Cardiac muscle cell (in vitro differentiated cells and primary cell): Measurements from ENCODE around the gene CLP1. TPM values are rescaled to one million over a fixed set of nuclear protein-coding genes. Genes with fewer than 3 reads are reported as not detected.
"Not testable (repeated sequence)": the region's sequence is repeated elsewhere in the genome, so short reads cannot be mapped to it uniquely, and the experiment has no call there.

Source experiments
- DNase-seq, 2 donors: peaks; one replicate each; pipeline versions ENCODE4 v3.0.0 to v3.0.0-alpha.2; 2010 to 2017; ENCODE audit warnings: low read depth in 1 of 2, low spot score in 1 of 2
- H3K27ac ChIP-seq: fragments of 200-600 bp; sonication (generic); 2 replicates; pipeline ENCODE4 v1.5.1; 2016
- H3K27me3 ChIP-seq: fragments of 200-600 bp; sonication (generic); 2 replicates; pipeline ENCODE4 v1.6.0; 2016; ENCODE audit warnings: control low read depth
- H3K36me3 ChIP-seq: fragments of 200-600 bp; sonication (generic); 2 replicates; pipeline ENCODE4 v1.5.1; 2016; ENCODE audit warnings: control low read depth
- H3K4me1 ChIP-seq: fragments of 200-600 bp; sonication (generic); 2 replicates; pipeline ENCODE4 v1.8.1; 2017; ENCODE audit warnings: low read depth, mild to moderate bottlenecking, mixed run types
- H3K4me3 ChIP-seq: fragments of 200-600 bp; sonication (generic); 2 replicates; pipeline ENCODE4 v1.5.1; 2016; ENCODE audit warnings: mild to moderate bottlenecking
- H3K9me3 ChIP-seq: fragments of 200-600 bp; sonication (generic); 2 replicates; pipeline ENCODE4 v1.5.1; 2017; ENCODE audit warnings: low read depth, mild to moderate bottlenecking, control low read depth
- CTCF ChIP-seq: IDR thresholded peaks from 2 replicates; pipeline ENCODE4 v1.5.1; 2012; ENCODE audit warnings: low read depth, mild to moderate bottlenecking, low read length
- polyA plus RNA-seq: library from polyadenylated mRNA; unstranded; fragments of >200 nt; fragmentation: Nextera tagmentation; extraction: Ambion mirVana; gene quantifications from 2 replicates; pipeline ENCODE4 v1.2.1, GENCODE V29; 2016
- total RNA-seq: library from RNA; depleted of rRNA; stranded (reverse); fragments of >200 nt; gene quantifications from 2 replicates; pipeline ENCODE4 v1.2.3, GENCODE V29; 2016

The CLP1 gene
- total and polyA plus RNA-seq, 2 experiments from 2014 or later: 16.5 to 17.9 TPM

- H3K27me3 ChIP-seq: no peaks in the 10 kb centered on the region
- peaks cover 36% of the 10 kb centered on the region for H3K36me3 ChIP-seq
- no peaks in the 10 kb centered on the region for H3K9me3 ChIP-seq
- peak overlapping the region; percentile 34 for H3K27ac ChIP-seq
- DNase-seq: no peak
- TF ChIP-seq CTCF: no peak
- H3K4me3 ChIP-seq: no peak overlapping the region
- H3K4me1 ChIP-seq: no peaks in the 10 kb centered on the region
Observed at GRCh38 chr11:57703341-57703740, 45.8 kb downstream of the CLP1 start.

- Histone ChIP-seq H3K9me3 (no peaks in the 10 kb centered on the region), H3K4me3 (no peak overlapping the region), H3K27ac (no peak overlapping the region), H3K27me3 (no peaks in the 10 kb centered on the region), H3K36me3 (peaks cover 21% of the 10 kb centered on the region), H3K4me1 (no peaks in the 10 kb centered on the region)
- no peak for DNase-seq
- TF ChIP-seq CTCF: no peak
Observed at GRCh38 chr11:57704932-57705331, 47.4 kb downstream of the CLP1 start.

- Histone ChIP-seq H3K36me3 (peaks cover 19% of the 10 kb centered on the region), H3K27ac (peak overlapping the region; percentile 17)
- H3K9me3 ChIP-seq, H3K4me1 ChIP-seq, H3K4me3 ChIP-seq, DNase-seq, H3K27me3 ChIP-seq: not testable (repeated sequence)
Observed at GRCh38 chr11:57705432-57705831, 47.9 kb downstream of the CLP1 start.

DNA sequence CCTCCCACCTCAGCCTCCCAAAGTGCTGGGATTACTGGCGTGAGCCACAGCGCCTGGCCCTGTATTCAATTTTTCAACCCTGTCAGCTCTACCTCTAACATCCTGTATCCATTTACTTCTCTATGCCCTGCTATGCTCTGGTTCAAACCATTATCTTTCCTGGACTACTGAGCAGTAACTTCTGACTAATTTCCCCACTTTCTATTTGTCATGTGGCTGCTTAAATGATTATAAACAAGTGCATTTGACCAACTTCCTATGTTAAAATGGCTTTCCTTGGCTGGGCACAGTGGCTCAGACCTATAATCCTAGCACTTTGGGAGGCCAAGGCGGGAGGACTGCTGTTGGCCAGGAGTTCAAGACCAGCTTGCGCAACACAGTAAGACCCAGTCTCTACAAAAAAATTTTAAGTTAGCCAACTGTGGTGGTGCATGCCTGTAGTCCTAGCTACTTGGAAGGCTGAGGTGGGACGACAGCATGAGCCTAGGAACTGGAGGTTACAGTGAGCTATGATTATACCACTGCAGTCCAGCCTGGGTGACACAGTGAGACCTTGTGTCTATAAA is 52.3 kb downstream of the CLP1 start:
- H3K4me1 ChIP-seq: peaks cover 15% of the 10 kb centered on the region
- H3K9me3 ChIP-seq: no peaks in the 10 kb centered on the region
- no peak for TF ChIP-seq CTCF
- no peaks in the 10 kb centered on the region for H3K36me3 ChIP-seq
- H3K27me3 ChIP-seq: no peaks in the 10 kb centered on the region
- no peak for DNase-seq
- H3K4me3 ChIP-seq: no peak overlapping the region
- H3K27ac ChIP-seq: no peak overlapping the region

Other genes starting within 250 kb of the CLP1 start
- gene SLC43A3, start 230.6 kb upstream of the CLP1 start, total RNA-seq: 1.7 and 1.9 TPM in 2 replicates
- 5.8 and 6.8 TPM in 2 replicates for gene SLC43A3, start 230.6 kb upstream of the CLP1 start, polyA plus RNA-seq
- gene RTN4RL2, start 197.2 kb upstream of the CLP1 start, total RNA-seq: 0.09 and 0.11 TPM in 2 replicates
- gene RTN4RL2, start 197.2 kb upstream of the CLP1 start, polyA plus RNA-seq: 0.61 and 1.3 TPM in 2 replicates
- gene SLC43A1, start 142.1 kb upstream of the CLP1 start, total RNA-seq: 13.3 and 24.6 TPM in 2 replicates
- gene SLC43A1, start 142.1 kb upstream of the CLP1 start, polyA plus RNA-seq: 11.2 and 23.7 TPM in 2 replicates
- 32.6 and 45.1 TPM in 2 replicates for gene TIMM10, start 127.0 kb upstream of the CLP1 start, total RNA-seq
- gene TIMM10, start 127.0 kb upstream of the CLP1 start, polyA plus RNA-seq: 57.3 and 64.7 TPM in 2 replicates
- gene SMTNL1, start 120.2 kb upstream of the CLP1 start, total RNA-seq: 0.11 TPM in 1 of 2 replicates, not detected in the other
- 0.47 and 0.89 TPM in 2 replicates for gene SMTNL1, start 120.2 kb upstream of the CLP1 start, polyA plus RNA-seq
- 113 and 129 TPM in 2 replicates for gene UBE2L6, start 90.1 kb upstream of the CLP1 start, total RNA-seq
- gene UBE2L6, start 90.1 kb upstream of the CLP1 start, polyA plus RNA-seq: 158 and 231 TPM in 2 replicates
- gene SERPING1, start 60.1 kb upstream of the CLP1 start, total RNA-seq: 42.8 and 51.9 TPM in 2 replicates
- 80.7 and 123 TPM in 2 replicates for gene SERPING1, start 60.1 kb upstream of the CLP1 start, polyA plus RNA-seq
- gene YPEL4, start 7.8 kb upstream of the CLP1 start, total RNA-seq: 0.70 and 1.3 TPM in 2 replicates
- gene YPEL4, start 7.8 kb upstream of the CLP1 start, polyA plus RNA-seq: 1.1 and 2.1 TPM in 2 replicates
- gene ZDHHC5, start 10.4 kb downstream of the CLP1 start, total RNA-seq: 30.9 and 36.8 TPM in 2 replicates
- 24.9 and 32.1 TPM in 2 replicates for gene ZDHHC5, start 10.4 kb downstream of the CLP1 start, polyA plus RNA-seq
- gene MED19, start 54.5 kb downstream of the CLP1 start, total RNA-seq: 20.2 and 48.4 TPM in 2 replicates
- gene MED19, start 54.5 kb downstream of the CLP1 start, polyA plus RNA-seq: 33.7 and 37.0 TPM in 2 replicates
- 49.6 and 95.3 TPM in 2 replicates for gene TMX2, start 54.8 kb downstream of the CLP1 start, total RNA-seq
- gene TMX2, start 54.8 kb downstream of the CLP1 start, polyA plus RNA-seq: 113 and 140 TPM in 2 replicates
- 311 and 358 TPM in 2 replicates for gene SELENOH, start 83.7 kb downstream of the CLP1 start, total RNA-seq
- 257 and 289 TPM in 2 replicates for gene SELENOH, start 83.7 kb downstream of the CLP1 start, polyA plus RNA-seq
- gene BTBD18, start 94.1 kb downstream of the CLP1 start, total RNA-seq: not detected in 2 replicates
- gene BTBD18, start 94.1 kb downstream of the CLP1 start, polyA plus RNA-seq: 1.5 and 2.4 TPM in 2 replicates
- gene CTNND1, start 104.0 kb downstream of the CLP1 start, total RNA-seq: 125 and 153 TPM in 2 replicates
- 95.4 and 125 TPM in 2 replicates for gene CTNND1, start 104.0 kb downstream of the CLP1 start, polyA plus RNA-seq